ENCODE data around the gene FAU.

DNA sequence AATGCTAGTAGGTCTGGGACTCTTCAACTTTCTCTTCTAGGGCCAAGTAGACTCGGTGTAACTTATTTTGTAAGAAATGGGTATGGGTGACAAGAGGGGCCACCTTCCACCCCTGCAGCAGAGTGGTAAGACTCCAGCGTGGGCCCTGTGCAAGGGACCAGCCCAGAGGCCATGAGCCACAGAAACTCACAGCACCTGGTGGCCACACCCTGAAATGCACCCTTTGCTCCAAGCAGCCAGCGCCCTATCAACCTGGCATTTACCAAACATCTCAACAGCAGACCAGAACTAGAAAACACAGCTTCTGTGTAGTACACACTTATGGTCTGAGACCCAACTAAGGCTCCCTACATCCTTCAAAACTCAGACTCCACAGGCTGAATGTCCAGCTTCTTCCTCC is 43.8 kb downstream of the FAU start:
- TF ChIP-seq ZNF23 (tag by site-specific recombination; IDR thresholded peaks at IDR 0.05; ENCODE audit: borderline replicate concordance), result no peak
- TF ChIP-seq, protein P1, sequence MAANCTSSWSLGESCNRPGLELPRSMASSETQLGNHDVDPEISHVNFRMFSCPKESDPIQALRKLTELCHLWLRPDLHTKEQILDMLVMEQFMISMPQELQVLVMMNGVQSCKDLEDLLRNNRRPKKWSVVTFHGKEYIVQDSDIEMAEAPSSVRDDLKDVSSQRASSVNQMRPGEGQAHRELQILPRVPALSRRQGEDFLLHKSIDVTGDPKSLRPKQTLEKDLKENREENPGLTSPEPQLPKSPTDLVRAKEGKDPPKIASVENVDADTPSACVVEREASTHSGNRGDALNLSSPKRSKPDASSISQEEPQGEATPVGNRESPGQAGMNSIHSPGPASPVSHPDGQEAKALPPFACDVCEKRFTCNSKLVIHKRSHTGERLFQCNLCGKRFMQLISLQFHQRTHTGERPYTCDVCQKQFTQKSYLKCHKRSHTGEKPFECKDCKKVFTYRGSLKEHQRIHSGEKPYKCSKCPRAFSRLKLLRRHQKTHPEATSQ (tag by site-specific recombination; IDR thresholded peaks at IDR 0.05), result no peak
- TF ChIP-seq, protein P2, sequence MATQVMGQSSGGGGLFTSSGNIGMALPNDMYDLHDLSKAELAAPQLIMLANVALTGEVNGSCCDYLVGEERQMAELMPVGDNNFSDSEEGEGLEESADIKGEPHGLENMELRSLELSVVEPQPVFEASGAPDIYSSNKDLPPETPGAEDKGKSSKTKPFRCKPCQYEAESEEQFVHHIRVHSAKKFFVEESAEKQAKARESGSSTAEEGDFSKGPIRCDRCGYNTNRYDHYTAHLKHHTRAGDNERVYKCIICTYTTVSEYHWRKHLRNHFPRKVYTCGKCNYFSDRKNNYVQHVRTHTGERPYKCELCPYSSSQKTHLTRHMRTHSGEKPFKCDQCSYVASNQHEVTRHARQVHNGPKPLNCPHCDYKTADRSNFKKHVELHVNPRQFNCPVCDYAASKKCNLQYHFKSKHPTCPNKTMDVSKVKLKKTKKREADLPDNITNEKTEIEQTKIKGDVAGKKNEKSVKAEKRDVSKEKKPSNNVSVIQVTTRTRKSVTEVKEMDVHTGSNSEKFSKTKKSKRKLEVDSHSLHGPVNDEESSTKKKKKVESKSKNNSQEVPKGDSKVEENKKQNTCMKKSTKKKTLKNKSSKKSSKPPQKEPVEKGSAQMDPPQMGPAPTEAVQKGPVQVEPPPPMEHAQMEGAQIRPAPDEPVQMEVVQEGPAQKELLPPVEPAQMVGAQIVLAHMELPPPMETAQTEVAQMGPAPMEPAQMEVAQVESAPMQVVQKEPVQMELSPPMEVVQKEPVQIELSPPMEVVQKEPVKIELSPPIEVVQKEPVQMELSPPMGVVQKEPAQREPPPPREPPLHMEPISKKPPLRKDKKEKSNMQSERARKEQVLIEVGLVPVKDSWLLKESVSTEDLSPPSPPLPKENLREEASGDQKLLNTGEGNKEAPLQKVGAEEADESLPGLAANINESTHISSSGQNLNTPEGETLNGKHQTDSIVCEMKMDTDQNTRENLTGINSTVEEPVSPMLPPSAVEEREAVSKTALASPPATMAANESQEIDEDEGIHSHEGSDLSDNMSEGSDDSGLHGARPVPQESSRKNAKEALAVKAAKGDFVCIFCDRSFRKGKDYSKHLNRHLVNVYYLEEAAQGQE (tag by site-specific recombination; IDR thresholded peaks at IDR 0.05), result no peak
- no peak for TF ChIP-seq ZNF544 (tag by site-specific recombination; IDR thresholded peaks at IDR 0.05)
- no peak for TF ChIP-seq PRDM1 (tag by site-specific recombination; IDR thresholded peaks at IDR 0.05)
- TF ChIP-seq, protein P3, sequence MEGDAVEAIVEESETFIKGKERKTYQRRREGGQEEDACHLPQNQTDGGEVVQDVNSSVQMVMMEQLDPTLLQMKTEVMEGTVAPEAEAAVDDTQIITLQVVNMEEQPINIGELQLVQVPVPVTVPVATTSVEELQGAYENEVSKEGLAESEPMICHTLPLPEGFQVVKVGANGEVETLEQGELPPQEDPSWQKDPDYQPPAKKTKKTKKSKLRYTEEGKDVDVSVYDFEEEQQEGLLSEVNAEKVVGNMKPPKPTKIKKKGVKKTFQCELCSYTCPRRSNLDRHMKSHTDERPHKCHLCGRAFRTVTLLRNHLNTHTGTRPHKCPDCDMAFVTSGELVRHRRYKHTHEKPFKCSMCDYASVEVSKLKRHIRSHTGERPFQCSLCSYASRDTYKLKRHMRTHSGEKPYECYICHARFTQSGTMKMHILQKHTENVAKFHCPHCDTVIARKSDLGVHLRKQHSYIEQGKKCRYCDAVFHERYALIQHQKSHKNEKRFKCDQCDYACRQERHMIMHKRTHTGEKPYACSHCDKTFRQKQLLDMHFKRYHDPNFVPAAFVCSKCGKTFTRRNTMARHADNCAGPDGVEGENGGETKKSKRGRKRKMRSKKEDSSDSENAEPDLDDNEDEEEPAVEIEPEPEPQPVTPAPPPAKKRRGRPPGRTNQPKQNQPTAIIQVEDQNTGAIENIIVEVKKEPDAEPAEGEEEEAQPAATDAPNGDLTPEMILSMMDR (tag by site-specific recombination; IDR thresholded peaks at IDR 0.05), result peak; percentile 36
- TF ChIP-seq ZNF747 (tag by site-specific recombination; IDR thresholded peaks at IDR 0.05), result no peak
- no peak for TF ChIP-seq IKZF3 (tag by site-specific recombination; IDR thresholded peaks at IDR 0.05)

Measured in HEK293 (cell line).